HG03039 (cell line): ENCODE data around the gene SGMS2.

Experiments used
- ATAC-seq: cut with Tn5 transposase; IDR thresholded peaks from one replicate; pipeline ENCODE4 v1.9.1; 2021; ENCODE audit warnings: mild to moderate bottlenecking, moderate library complexity; ENCODE audit not compliant: unreplicated experiment

The SGMS2 gene

GRCh38 chr4:107828315-107829090 is 3.8 kb downstream of the SGMS2 start:
- no peak for ATAC-seq

DNA sequence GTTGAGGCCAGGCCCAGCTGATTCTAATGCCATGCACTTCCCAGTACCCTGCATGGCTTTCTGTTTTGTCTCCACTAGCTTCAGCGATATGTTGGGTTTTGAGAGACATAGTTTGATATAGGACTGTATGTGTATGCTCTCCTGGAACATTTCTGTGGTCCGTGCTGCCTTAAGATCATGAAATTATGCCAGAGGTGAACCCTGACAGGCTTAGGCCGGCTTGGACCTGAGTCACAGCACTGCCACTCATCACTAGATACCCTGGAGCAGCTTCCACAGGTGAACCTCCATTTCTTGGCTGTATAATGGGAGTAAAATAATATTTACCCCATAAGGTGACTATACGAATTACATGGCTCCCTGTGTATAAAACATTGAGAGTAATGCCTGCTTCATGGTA is 6.4 kb downstream of the SGMS2 start:
- no peak for ATAC-seq

GRCh38 chr4:107832275-107832807 is 7.6 kb downstream of the SGMS2 start:
- no peak for ATAC-seq

DNA sequence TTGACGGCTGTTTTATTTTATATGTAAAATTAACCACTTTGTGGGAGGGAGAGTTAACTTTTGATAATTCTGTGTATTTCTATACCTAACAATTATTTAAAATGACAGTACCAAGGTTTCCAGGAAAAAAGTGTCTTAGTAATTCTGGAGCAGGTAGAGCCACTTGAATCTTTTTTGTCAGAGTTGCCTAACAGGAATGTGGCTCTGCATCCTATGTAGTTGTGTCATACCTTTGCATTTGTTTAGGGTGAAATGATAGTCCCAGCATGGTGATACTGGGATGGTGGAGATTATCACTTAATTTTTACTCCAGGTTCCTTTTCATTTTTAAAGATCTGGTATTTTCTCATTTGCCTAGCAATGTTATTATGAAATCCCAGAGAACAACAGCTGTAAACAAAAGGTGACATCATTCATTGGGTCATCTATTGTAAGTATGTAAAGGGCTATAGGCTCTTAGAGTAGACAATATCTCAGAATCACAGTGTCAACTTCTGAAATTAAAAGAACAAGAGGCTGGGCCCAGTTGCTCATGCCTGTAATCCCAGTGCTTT is 9.6 kb downstream of the SGMS2 start:
- no peak for ATAC-seq

DNA sequence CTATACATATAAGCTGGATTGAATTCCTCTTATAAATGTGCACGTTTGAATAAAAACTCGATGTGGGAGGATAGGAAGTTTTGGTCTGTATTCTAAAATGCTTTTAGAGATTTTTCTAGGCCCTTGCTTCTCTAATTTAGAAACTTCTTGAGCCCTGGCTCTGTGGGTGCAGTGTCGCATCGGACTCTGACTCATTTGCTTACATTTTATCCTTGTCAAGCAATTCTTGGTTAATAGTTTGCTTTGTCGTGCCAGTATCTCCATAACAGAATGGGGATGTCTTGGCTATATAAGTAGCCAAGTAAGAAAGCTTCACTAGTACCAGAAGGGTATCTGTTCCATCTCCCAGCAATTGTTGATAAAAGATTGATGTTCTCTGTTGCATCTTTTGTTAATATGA is 10.7 kb downstream of the SGMS2 start:
- no peak for ATAC-seq

GRCh38 chr4:107837317-107837716 is 12.6 kb downstream of the SGMS2 start:
- no peak for ATAC-seq

DNA sequence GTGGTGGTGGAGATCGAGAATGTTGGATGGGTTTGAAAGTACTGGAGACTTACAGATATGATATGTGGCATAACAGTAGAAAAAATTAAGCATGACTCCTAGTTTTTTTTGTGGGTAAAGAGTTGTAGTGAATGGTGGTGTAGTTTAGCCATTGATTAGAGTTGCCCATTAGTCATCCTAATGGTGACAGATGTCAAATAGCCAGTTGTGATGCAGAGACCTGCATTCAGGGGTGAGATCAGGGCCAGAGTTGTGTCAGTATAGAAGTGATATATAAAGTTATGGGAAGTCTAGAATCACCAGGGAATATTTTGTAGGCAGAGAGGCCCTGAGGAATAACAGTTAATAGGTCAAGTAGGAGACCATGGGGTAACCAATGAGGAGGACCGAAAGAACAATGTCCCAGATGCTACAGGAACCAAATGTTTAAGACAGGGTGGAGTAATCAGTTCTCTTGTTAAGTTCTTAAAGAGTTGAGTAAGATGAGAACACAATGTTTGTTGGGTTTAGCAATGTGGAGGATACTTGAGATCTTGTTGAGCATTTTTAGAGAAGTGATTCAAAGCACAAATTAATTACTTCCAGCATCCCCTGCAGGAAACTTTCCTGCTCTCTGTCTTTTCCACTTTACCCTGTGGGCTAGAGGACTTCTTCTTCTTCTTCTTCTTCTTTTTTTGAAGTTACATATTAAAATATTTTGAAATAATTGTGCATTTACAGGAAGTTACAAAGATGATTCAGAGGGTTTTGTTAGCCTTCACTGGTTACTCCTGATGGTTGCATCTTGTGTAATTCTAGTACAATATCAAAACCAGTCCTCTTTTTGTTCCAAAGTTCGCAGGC is 13.3 kb downstream of the SGMS2 start:
- ATAC-seq: no peak

- ATAC-seq: no peak
These were observed 14.3 kb downstream of the SGMS2 start for GRCh38 chr4:107838861-107839565.

- ATAC-seq: no peak
These were observed 18.7 kb downstream of the SGMS2 start for GRCh38 chr4:107843391-107843790.

DNA sequence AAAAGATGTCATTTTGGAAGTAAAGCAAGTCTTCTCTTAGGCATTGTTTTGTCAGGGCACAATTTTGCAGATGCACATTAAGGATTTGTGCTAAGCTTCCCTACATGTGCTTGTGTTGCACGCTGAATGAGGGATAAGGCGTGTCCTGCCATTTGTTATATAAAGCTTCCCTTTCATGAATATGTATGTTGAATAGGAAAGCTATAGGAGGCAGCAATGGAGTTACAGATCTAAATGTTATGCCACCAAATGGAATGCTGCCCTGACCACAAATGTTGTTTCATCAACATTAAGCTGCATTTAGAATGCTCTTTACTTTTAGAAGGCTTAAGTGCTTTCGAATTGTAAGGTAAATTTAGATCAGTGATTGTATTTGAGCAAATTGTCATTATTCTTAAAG is 20.9 kb downstream of the SGMS2 start:
- no peak for ATAC-seq

DNA sequence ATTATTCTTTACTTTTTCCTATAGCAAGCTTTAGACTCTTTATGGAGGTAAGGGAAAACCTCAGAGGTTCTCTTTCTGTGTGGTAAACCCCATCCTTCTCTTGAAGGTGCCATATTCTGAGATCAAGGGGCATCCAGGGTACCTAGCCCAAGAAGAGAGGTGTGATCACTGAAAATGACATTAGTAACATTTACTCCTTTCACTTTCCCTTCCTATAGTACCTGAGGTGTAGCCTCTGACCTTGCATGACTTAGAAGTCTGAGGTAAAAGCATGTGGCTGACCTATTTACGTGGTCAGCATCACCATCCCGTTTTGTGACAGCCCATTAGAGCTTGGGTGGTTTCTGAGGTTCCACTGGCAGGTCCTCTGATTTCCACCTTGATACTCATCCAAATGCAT is 25.7 kb downstream of the SGMS2 start:
- ATAC-seq: no peak

DNA sequence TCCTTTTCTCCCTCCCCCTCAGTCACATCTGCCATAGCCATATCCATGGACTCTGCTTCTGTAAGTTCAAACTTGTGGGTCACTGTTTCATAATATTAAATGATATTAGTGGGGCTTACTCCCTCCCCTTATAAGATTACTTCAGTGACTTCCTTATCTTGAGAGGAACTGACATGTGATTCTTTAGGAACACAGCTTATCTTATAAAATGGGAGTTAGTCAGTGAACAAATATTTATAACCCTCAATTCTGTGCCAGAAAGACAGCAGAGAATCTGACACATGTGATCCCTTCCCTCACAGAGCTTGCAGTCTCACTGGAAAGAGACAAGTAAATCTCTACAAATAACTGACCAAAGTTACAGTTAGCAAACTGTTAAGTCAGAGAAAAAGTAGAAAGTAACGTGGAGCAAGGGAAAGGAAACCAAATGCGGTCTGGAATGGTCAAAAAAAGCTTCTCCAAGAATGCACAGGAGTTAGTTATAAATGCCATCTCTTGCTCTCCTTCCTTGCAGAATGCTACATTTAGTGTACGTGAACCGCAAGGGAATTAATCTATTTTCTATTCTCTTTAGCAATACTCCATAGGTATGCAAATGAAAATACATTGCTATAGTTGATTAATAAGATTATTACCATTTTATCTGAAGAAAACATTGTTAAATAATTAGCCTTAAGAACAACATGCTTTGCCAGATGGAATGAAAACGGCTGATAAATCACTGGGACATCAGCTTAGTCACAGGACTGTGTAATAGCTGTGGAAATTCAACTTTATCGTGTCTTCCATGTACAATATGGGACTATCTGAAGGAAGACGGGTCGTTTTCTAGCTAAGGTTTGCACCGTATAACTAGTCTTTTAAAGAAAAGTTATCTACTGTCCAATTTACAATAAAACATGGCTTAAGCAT is 29.0 kb downstream of the SGMS2 start:
- ATAC-seq: no peak

GRCh38 chr4:107854356-107855022 is 29.8 kb downstream of the SGMS2 start:
- no peak for ATAC-seq

DNA sequence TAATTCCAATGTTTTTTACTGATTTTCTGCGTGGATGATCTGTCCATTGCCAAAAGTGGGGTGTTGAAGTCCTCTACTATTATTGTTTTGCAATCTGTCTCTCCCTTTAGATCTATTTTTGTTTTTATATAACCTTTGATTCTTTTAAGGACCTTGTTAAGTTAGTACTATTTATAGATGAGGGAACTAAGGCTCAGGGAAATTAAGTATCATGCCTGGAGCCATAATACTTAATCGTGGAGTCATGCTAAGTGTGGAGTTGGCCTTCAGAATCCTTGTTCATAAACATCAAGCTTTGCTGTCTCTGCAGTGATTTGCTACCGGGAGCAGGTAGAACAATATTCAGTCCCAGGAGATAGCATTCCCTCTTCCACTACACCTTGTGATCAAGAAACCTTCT is 31.0 kb downstream of the SGMS2 start:
- no peak for ATAC-seq

- no peak for ATAC-seq
These were observed 32.2 kb downstream of the SGMS2 start for GRCh38 chr4:107856901-107857300.

DNA sequence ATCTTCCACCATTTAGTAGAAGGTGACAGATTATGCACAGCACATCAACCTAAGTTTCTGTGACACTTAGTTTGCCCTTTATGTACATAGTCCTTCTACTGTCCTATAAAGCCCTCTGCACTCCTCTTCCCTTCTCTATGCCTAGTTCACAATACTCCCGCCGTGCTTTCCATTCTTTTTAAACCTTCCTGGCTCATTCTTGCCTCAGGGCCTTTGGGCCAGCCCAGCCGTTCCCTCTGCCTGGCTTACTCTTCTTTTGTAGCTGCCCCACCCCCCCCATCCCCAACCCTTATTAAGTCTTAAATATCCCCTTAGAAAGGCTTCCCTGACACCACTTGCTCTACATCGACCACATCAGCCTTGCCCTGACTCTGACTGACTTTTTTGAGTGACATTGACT is 33.0 kb downstream of the SGMS2 start:
- ATAC-seq: no peak

DNA sequence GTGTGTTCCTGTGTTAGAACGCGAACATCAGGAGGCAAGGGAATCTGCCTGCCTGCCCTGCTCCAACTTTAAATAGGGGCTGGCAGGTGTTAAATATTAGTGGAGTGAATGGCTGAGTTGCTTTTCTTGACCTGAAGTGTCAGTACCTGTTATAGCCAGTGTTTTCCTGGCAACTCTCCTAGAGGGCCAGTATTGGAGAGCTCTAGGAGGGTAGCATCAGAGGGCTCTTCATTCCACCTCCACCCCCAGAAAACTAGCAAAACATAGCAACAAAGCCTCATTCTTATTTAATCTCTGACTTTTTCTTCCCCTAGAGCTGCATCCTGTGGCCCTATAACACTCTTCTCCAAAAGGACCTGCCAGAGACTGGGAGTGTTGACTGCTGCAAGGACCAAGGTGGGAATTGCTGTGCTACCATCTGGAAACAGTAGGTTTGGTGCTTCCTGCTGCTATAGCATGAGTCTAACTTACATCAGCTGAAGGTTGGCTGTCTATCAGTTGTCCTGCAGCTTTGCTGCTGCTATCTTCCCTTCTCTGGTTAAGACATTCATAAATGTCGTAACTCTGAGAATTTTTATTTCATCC is 33.5 kb downstream of the SGMS2 start:
- ATAC-seq: no peak

GRCh38 chr4:107862658-107863057 is 37.9 kb downstream of the SGMS2 start:
- ATAC-seq: no peak

GRCh38 chr4:107863416-107863815 is 38.7 kb downstream of the SGMS2 start:
- no peak for ATAC-seq
